Spleen (tissue), 11 donors: Measurements from ENCODE around the gene IKZF3. TPM values are rescaled to one million over a fixed set of nuclear protein-coding genes. Genes with fewer than 3 reads are reported as not detected.
"Not testable (repeated sequence)": the region's sequence is repeated elsewhere in the genome, so short reads cannot be mapped to it uniquely, and the experiment has no call there.

ENCODE experiments used
- DNase-seq: peaks from one replicate; pipeline ENCODE4 v3.0.0-alpha.2; 2020
- H3K27ac ChIP-seq, 8 donors: fragments of 200-600 bp; sonication (generic) in 7 of 8; 1 replicate in 4 of 8; 2 replicates in 4 of 8; pipeline versions ENCODE4 v1.5.0 to v1.8.0; 2016 to 2021; ENCODE audit warnings: inconsistent platforms in 4 of 8, mild to moderate bottlenecking in 4 of 8, moderate library complexity in 1 of 8
- H3K27me3 ChIP-seq, 7 donors: fragments of 200-600 bp; sonication (generic) in 6 of 7; replicated peaks in 1 of 7; 1 replicate in 4 of 7; 2 replicates in 3 of 7; pipeline versions ENCODE4 v1.5.0 to v1.8.0; 2016 to 2021; ENCODE audit warnings: inconsistent platforms in 3 of 7, mild to moderate bottlenecking in 1 of 7
- H3K36me3 ChIP-seq, 6 donors: fragments of 200-600 bp; sonication (generic) in 5 of 6; 1 replicate in 4 of 6; 2 replicates in 2 of 6; pipeline versions ENCODE4 v1.5.0 to v1.8.0; 2016 to 2021; ENCODE audit warnings: inconsistent platforms in 2 of 6
- H3K4me1 ChIP-seq, 6 donors: fragments of 200-600 bp; sonication (generic) in 5 of 6; 1 replicate in 3 of 6; 2 replicates in 3 of 6; pipeline versions ENCODE4 v1.5.0 to v1.8.0; 2016 to 2021; ENCODE audit warnings: inconsistent platforms in 3 of 6
- H3K4me3 ChIP-seq, 8 donors: fragments of 200-600 bp; sonication (generic) in 7 of 8; 1 replicate in 4 of 8; 2 replicates in 4 of 8; pipeline versions ENCODE4 v1.5.0 to v1.8.0; 2016 to 2021; ENCODE audit warnings: inconsistent platforms in 4 of 8, mild to moderate bottlenecking in 4 of 8, moderate library complexity in 2 of 8
- H3K9me3 ChIP-seq, 8 donors: fragments of 200-600 bp; sonication (generic) in 7 of 8; 1 replicate in 4 of 8; 2 replicates in 4 of 8; pipeline versions ENCODE4 v1.5.0 to v1.8.0; 2016 to 2021; ENCODE audit warnings: inconsistent platforms in 4 of 8
- CTCF ChIP-seq, 11 experiments: fragments of 200-600 bp in 7 of 11; fragments of 450-650 bp in 4 of 11; sonication (generic) in 4 of 11; IDR thresholded peaks in 8 of 11; conservative IDR thresholded peaks in 3 of 11; 1 replicate in 7 of 11; 2 replicates in 4 of 11; pipeline versions ENCODE4 v1.4.0 to v1.8.0; 2016 to 2021; ENCODE audit warnings: antibody characterized with exemption in 11 of 11, inconsistent platforms in 4 of 11, mild to moderate bottlenecking in 1 of 11
- POLR2A ChIP-seq, 3 donors: fragments of 450-650 bp; IDR thresholded peaks; one replicate each; pipeline ENCODE4 v1.5.1; 2017; ENCODE audit warnings: antibody characterized with exemption in 3 of 3, mild to moderate bottlenecking in 1 of 3
- POLR2AphosphoS5 ChIP-seq, 3 donors: sonication (generic); formaldehyde crosslinking; IDR thresholded peaks; one replicate each; pipeline ENCODE4 v1.5.1; 2017; ENCODE audit warnings: antibody characterized with exemption in 3 of 3
- WGBS, 5 donors: extraction: QIAGEN DNeasy Blood & Tissue Kit in 3 of 5; methylation state at CpG; one replicate each; pipeline versions ENCODE4 v1.1.5 to v1.1.7; 2013 to 2018; 5-methylcytosine and 5-hydroxymethylcytosine counted together
- intact Hi-C: fragments of 100-400 bp; cut with DNase I; formaldehyde crosslinking; loops from one replicate; pipeline ENCODE4 v1.15.0; 2023; ENCODE audit warnings: low total_unique reads
- polyA plus RNA-seq, 3 donors: library from polyadenylated mRNA; stranded (reverse); fragments of 200-250 nt; gene quantifications; one replicate each; pipeline ENCODE4 v1.2.1, GENCODE V29; 2013
- total RNA-seq, 7 donors: library from RNA; depleted of rRNA in 3 of 7; stranded (reverse); fragments of >200 nt in 3 of 7; fragmentation: NEBNext Ultra II Directional in 4 of 7; extraction: Animal tissue kit (Norgen Biotek cat#: 25700) in 4 of 7; gene quantifications; one replicate each; pipeline versions ENCODE4 v1.1.0 to v1.2.1, GENCODE V29; 2016 to 2021
- donor health status: healthy with polysubstance abuse.
- donor health status: DM: no; HTN: no; CAD: no; lungs with moderate emphysema.
- donor health status: DM: no; HTN: no; CAD: no.
- donor health status: Bipolar disorder and iron deficiency.
- donor health status: healthy.
- donor health status: DM: no; HTN: no; CAD: no.
- donor health status: DM: yes; HTN: yes; CAD: no.

The IKZF3 gene
- total and polyA plus RNA-seq, 10 donors: 17.5 to 132 (median 84.1) TPM

GRCh38 chr17:39903158-39903884, 39.2 kb upstream of the IKZF3 start:
- DNase-seq: no peak
- H3K4me3 ChIP-seq: no peak overlapping the region
- no peak for TF ChIP-seq POLR2AphosphoS5 (IDR thresholded peaks at IDR 0.05)
- no peak for TF ChIP-seq POLR2A (IDR thresholded peaks at IDR 0.05)
- TF ChIP-seq CTCF (IDR thresholded peaks at IDR 0.05 in 8 of 11, conservative IDR thresholded peaks at IDR 0.05 in 3 of 11): no peak
- 71 to 77% (median 73%) methylated on average over 4 of the region's 4 CpGs for WGBS, 5 donors
- no peaks in the 10 kb centered on the region for H3K9me3 ChIP-seq
- no peaks in the 10 kb centered on the region for H3K27me3 ChIP-seq
- H3K4me1 ChIP-seq: peaks cover 0 to 13% (median 0%) of the 10 kb centered on the region in 6 donors
- no peak overlapping the region for H3K27ac ChIP-seq
- H3K36me3 ChIP-seq: peaks cover 0 to 66% (median 0%) of the 10 kb centered on the region in 6 donors
- intact Hi-C loops: no loop called here

- intact Hi-C loops, H3K27me3 ChIP-seq, H3K27ac ChIP-seq, H3K4me3 ChIP-seq, H3K9me3 ChIP-seq, DNase-seq: not testable (repeated sequence)
- H3K36me3 ChIP-seq: peaks cover 0 to 56% (median 0%) of the 10 kb centered on the region in 6 donors
- H3K4me1 ChIP-seq: peaks cover 0 to 13% (median 0%) of the 10 kb centered on the region in 6 donors
- 92 to 100% (median 95%) methylated on average over 2 of the region's 2 CpGs for WGBS, 5 donors
These were observed 37.9 kb upstream of the IKZF3 start for GRCh38 chr17:39902027-39902426.

- Histone ChIP-seq H3K4me1 (peaks cover 0 to 27% (median 9%) of the 10 kb centered on the region in 6 donors), H3K27me3 (no peaks in the 10 kb centered on the region), H3K9me3 (no peaks in the 10 kb centered on the region), H3K36me3 (peaks cover 0 to 30% (median 0%) of the 10 kb centered on the region in 6 donors), H3K4me3 (no peak overlapping the region), H3K27ac (no peak overlapping the region)
- no peak for TF ChIP-seq POLR2AphosphoS5 (IDR thresholded peaks at IDR 0.05)
- no peak for TF ChIP-seq POLR2A (IDR thresholded peaks at IDR 0.05)
- TF ChIP-seq CTCF (IDR thresholded peaks at IDR 0.05 in 8 of 11, conservative IDR thresholded peaks at IDR 0.05 in 3 of 11): no peak
- intact Hi-C loops: no loop called here
- no peak for DNase-seq
These were observed 35.1 kb upstream of the IKZF3 start for GRCh38 chr17:39899215-39899614.

GRCh38 chr17:39898088-39898487, 34.0 kb upstream of the IKZF3 start:
- intact Hi-C loops: no loop called here
- TF ChIP-seq POLR2A (IDR thresholded peaks at IDR 0.05): no peak
- TF ChIP-seq CTCF (IDR thresholded peaks at IDR 0.05 in 8 of 11, conservative IDR thresholded peaks at IDR 0.05 in 3 of 11): no peak
- TF ChIP-seq POLR2AphosphoS5 (IDR thresholded peaks at IDR 0.05): no peak
- no peaks in the 10 kb centered on the region for H3K9me3 ChIP-seq

More at GRCh38 chr17:39898088-39898487, 34.0 kb upstream of the IKZF3 start:
- DNase-seq: no peak
- Histone ChIP-seq H3K36me3 (peaks cover 0 to 20% (median 0%) of the 10 kb centered on the region in 6 donors), H3K27me3 (no peaks in the 10 kb centered on the region), H3K4me1 (peaks cover 0 to 16% (median 10%) of the 10 kb centered on the region in 6 donors), H3K4me3 (no peak overlapping the region), H3K27ac (no peak overlapping the region)
- 93 to 97% (median 95%) methylated on average over 4 of the region's 4 CpGs for WGBS, 5 donors
